OCI-LY1 (cell line): ENCODE results near the gene FADS2.

Experiments
- H2AFZ ChIP-seq: fragments of 200-600 bp; sonication (generic), shearing (Covaris generic); 2 replicates; pipeline ENCODE4 v1.6.0; 2014; ENCODE audit warnings: antibody characterized with exemption, mild to moderate bottlenecking, low read length
- H3F3A ChIP-seq: fragments of 200-600 bp; sonication (generic), shearing (Covaris generic); 2 replicates; pipeline ENCODE4 v1.6.0; 2014; ENCODE audit warnings: mild to moderate bottlenecking, antibody characterized with exemption, low read length, moderate library complexity; ENCODE audit not compliant: insufficient read depth
- H3K27ac ChIP-seq: fragments of 200-600 bp; sonication (generic); 2 replicates; pipeline ENCODE4 v1.5.1; 2014; ENCODE audit warnings: low read length, mixed run types, mild to moderate bottlenecking, low read depth; ENCODE audit not compliant: poor library complexity, severe bottlenecking
- H3K27me3 ChIP-seq: fragments of 200-600 bp; sonication (generic); 2 replicates; pipeline ENCODE4 v1.6.0; 2014; ENCODE audit warnings: antibody characterized with exemption, mild to moderate bottlenecking, low read length, moderate library complexity; ENCODE audit not compliant: insufficient read depth
- H3K36me3 ChIP-seq: fragments of 200-600 bp; sonication (generic); 2 replicates; pipeline ENCODE4 v1.6.1; 2014; ENCODE audit warnings: mild to moderate bottlenecking, antibody characterized with exemption, low read length, moderate library complexity, mixed read lengths; ENCODE audit not compliant: insufficient read depth
- H3K4me1 ChIP-seq: fragments of 200-600 bp; sonication (generic); 2 replicates; pipeline ENCODE4 v1.5.1; 2014; ENCODE audit warnings: mild to moderate bottlenecking, low read length, moderate library complexity; ENCODE audit not compliant: insufficient read depth, severe bottlenecking
- H3K4me2 ChIP-seq: fragments of 200-600 bp; sonication (generic), shearing (Covaris generic); 2 replicates; pipeline ENCODE4 v1.6.1; 2014; ENCODE audit warnings: low read length
- H3K4me3 ChIP-seq: fragments of 200-600 bp; sonication (generic); 2 replicates; pipeline ENCODE4 v1.5.1; 2014; ENCODE audit warnings: low read length, low read depth, mild to moderate bottlenecking, mixed read lengths; ENCODE audit not compliant: poor library complexity, severe bottlenecking
- H3K79me2 ChIP-seq: fragments of 200-600 bp; shearing (Covaris generic); 2 replicates; pipeline ENCODE4 v1.6.1; 2016; ENCODE audit warnings: mixed run types, low read length, mixed read lengths; ENCODE audit not compliant: insufficient read depth
- H3K9ac ChIP-seq: fragments of 200-600 bp; sonication (generic), shearing (Covaris generic); 2 replicates; pipeline ENCODE4 v1.6.1; 2014; ENCODE audit warnings: mild to moderate bottlenecking, low read length, mixed read lengths
- H3K9me2 ChIP-seq: fragments of 200-600 bp; sonication (generic), shearing (Covaris generic); 2 replicates; pipeline ENCODE4 v1.6.1; 2014; ENCODE audit warnings: low read depth, mild to moderate bottlenecking, low read length, mixed read lengths
- H3K9me3 ChIP-seq: fragments of 200-600 bp; shearing (Covaris generic); 2 replicates; pipeline ENCODE4 v1.6.1; 2014; ENCODE audit warnings: low read length, mixed read lengths
- H4K20me1 ChIP-seq: fragments of 200-600 bp; sonication (generic), shearing (Covaris generic); 2 replicates; pipeline ENCODE4 v1.6.0; 2016; ENCODE audit warnings: mild to moderate bottlenecking, low read length; ENCODE audit not compliant: insufficient read depth
- CTCF ChIP-seq: fragments of 200-600 bp; sonication (generic), shearing (Covaris generic); IDR thresholded peaks from 2 replicates; pipeline ENCODE4 v1.5.1; 2017; ENCODE audit warnings: mild to moderate bottlenecking, antibody characterized with exemption, low read length, moderate library complexity, mixed read lengths
- EZH2 ChIP-seq: fragments of 200-600 bp; sonication (generic), shearing (Covaris generic); IDR thresholded peaks from 2 replicates; pipeline ENCODE4 v1.8.0; 2017; ENCODE audit warnings: borderline replicate concordance, mixed run types, mild to moderate bottlenecking, antibody characterized with exemption, low read length, moderate library complexity, mixed read lengths

FADS2 gene

DNA sequence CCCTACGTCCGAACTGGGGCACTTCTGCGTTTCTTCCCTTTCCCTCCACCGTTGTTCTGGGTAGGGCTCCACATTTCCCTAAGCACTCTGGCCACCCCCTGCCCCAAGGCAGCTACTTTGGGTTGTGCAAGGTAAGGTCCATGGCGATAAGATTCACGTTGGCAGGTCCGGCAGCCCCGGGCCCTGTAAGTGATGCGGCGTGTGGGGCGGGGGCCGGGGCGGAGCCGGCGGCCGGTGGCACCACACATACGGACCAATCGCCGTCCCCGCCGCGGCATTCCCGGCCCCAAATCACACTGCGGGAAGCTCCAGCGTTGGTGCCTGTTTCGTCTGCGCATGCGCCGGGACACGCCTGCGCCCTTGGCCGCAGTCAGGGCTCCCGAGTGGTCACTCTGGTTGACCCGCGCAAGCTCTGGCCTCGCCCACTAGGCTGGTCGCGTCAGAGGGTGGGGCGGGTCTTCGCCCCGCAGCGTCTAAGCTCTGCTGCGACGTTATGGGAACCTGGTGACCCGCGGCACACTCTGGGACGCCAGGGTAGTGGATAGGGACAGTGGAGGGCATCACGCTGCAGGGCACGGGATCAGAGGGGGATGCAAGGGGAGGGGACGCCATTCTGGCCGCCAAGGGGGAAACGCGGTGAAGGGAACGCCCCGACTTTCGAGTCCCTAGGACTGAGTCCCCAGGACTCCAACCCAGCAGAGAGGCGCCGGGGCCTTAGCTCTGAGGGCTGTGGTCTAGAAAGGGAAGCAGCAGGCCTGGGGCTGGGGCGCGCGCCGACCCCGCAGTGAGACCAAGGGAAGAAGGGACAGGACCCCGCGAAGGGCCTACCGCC lies 12.9 kb upstream of the FADS2 start:
- no peaks in the 10 kb centered on the region for H3K9me3 ChIP-seq
- peak overlapping the region; percentile 73 for H3K27ac ChIP-seq
- H4K20me1 ChIP-seq = no peaks in the 10 kb centered on the region
- no peak for TF ChIP-seq EZH2
- TF ChIP-seq CTCF = no peak
- no peaks in the 10 kb centered on the region for H3K27me3 ChIP-seq
- H3K4me3 ChIP-seq = peak overlapping the region; percentile 70
- H3K9ac ChIP-seq = peak overlapping the region; percentile 78
- no peaks in the 10 kb centered on the region for H3K79me2 ChIP-seq
- no peaks in the 10 kb centered on the region for H3K9me2 ChIP-seq
- no peaks in the 10 kb centered on the region for H3F3A ChIP-seq
- peak overlapping the region; percentile 91 for H3K4me2 ChIP-seq
- H3K4me1 ChIP-seq = peaks cover 19% of the 10 kb centered on the region
- peaks cover 23% of the 10 kb centered on the region for H3K36me3 ChIP-seq
- H2AFZ ChIP-seq = no peak overlapping the region

- H3K36me3 ChIP-seq = peaks cover 17% of the 10 kb centered on the region
- H3K27ac ChIP-seq = peak overlapping the region; percentile 73
- peak overlapping the region; percentile 78 for H3K9ac ChIP-seq
- no peaks in the 10 kb centered on the region for H4K20me1 ChIP-seq
- no peaks in the 10 kb centered on the region for H3F3A ChIP-seq
- H3K4me3 ChIP-seq = peak overlapping the region; percentile 70
- H3K27me3 ChIP-seq = no peaks in the 10 kb centered on the region
- TF ChIP-seq CTCF = no peak
- no peak for TF ChIP-seq EZH2
- H3K79me2 ChIP-seq = no peaks in the 10 kb centered on the region
- H2AFZ ChIP-seq = no peak overlapping the region
- peak overlapping the region; percentile 91 for H3K4me2 ChIP-seq
- no peaks in the 10 kb centered on the region for H3K9me3 ChIP-seq
- H3K4me1 ChIP-seq = peaks cover 19% of the 10 kb centered on the region
- H3K9me2 ChIP-seq = no peaks in the 10 kb centered on the region
These were observed 12.0 kb upstream of the FADS2 start for GRCh38 chr11:61815790-61816735.

DNA sequence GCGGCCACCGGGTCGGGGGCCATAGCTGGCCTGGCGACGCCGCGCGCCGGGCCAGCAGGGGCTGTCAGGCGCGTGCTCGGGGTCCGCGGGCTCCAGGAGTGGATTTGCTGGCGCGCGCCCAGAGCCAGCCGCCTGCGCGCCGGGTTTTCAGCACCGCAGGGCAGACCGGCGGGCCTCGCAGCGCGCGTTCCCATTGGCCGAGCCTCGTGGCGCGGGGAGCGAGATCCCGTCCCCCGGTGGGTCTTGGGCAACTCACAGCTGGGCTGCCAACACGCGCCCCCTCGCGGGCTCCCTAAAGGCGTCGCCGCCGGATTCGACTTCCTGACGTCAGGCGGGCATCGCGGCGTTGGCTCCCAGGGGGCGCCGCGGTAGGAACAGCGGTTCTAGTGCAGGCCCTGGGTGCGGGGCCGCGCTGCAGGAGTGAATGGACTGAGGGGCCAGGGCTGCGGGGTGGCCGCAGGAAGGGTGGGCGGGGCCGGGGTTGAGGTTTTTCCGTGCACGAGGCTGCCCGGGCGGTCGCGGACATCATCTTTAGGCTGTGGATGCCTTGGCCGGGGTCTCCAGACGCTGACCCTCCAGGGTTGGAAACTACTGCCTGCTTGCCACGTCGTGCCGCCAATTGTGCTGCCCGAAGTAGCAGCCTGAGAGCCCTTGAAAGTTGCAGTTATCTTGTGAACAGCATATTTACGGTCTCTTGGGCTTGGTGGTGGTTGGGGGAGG lies 11.2 kb upstream of the FADS2 start, which contains the start of gene FADS1:
FADS1 (minus strand) TSS at position 268 of the 720 bp plus-strand sequence; CDS start at position 194, 74 bp downstream.
- Histone ChIP-seq H3K79me2 (no peaks in the 10 kb centered on the region), H4K20me1 (no peaks in the 10 kb centered on the region), H3K4me3 (peak within 1 kb of the TSS; percentile 70), H3K27ac (peak within 1 kb of the TSS; percentile 73), H3K36me3 (peaks cover 12% of the 10 kb centered on the region), H3K9me3 (no peaks in the 10 kb centered on the region), H2AFZ (no peak within 1 kb of the TSS), H3K9ac (peak within 1 kb of the TSS; percentile 78), H3F3A (no peaks in the 10 kb centered on the region), H3K4me2 (peak within 1 kb of the TSS; percentile 91), H3K4me1 (peaks cover 19% of the 10 kb centered on the region), H3K27me3 (no peaks in the 10 kb centered on the region), H3K9me2 (no peaks in the 10 kb centered on the region)
- TF ChIP-seq CTCF = peak; percentile 50
- no peak for TF ChIP-seq EZH2
